T47D (cell line): ENCODE results near the gene GMDS.

Source experiments
- DNase-seq, 2 experiments: peaks; one replicate each; pipeline versions ENCODE4 v3.0.0 to v3.0.0-alpha.2; 2011 to 2012; ENCODE audit warnings: low read depth in 1 of 2, low spot score in 1 of 2
- JUND ChIP-seq: IDR thresholded peaks from 2 replicates; pipeline ENCODE4 v1.6.1; 2012; ENCODE audit warnings: low read depth
- in situ Hi-C: cut with HindIII; loops from 2 replicates; pipeline ENCODE4 v1.10.0; 2016; ENCODE audit warnings: low sequenced_read_pairs, low pct_unique_long_range_greater_than_20kb

Gene GMDS

GRCh38 chr6:2245103-2245876, at the start of gene GMDS:
TSS of gene GMDS (minus strand) at chr6:2245605.
- in situ Hi-C loops, result no loop called here
- DNase-seq, result peak; percentile 93 to 95
- no peak for TF ChIP-seq JUND

GRCh38 chr6:2285510-2285909, 40.1 kb upstream of the GMDS start:
- no peak for DNase-seq
- no peak for TF ChIP-seq JUND
- in situ Hi-C loops, result no loop called here

DNA sequence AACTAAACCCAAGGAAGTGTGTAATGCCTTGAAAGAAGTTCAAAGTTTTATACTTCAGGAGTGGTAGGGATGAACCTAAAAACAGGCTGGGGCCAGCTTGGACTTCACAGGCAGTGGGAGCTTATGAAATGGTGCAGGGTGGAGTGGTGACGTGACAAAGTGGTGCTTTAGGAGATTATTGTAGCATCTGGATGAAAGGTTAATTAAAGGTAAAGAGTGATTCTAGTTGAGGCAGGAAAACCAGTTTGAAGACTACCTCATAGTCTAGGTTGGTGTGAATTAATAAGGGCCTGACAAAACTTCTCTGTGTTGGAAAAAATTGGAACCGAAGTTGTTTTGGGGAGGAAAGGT, 30.5 kb upstream of the GMDS start:
- TF ChIP-seq JUND, result no peak
- in situ Hi-C loops, result no loop called here
- DNase-seq, result no peak

DNA sequence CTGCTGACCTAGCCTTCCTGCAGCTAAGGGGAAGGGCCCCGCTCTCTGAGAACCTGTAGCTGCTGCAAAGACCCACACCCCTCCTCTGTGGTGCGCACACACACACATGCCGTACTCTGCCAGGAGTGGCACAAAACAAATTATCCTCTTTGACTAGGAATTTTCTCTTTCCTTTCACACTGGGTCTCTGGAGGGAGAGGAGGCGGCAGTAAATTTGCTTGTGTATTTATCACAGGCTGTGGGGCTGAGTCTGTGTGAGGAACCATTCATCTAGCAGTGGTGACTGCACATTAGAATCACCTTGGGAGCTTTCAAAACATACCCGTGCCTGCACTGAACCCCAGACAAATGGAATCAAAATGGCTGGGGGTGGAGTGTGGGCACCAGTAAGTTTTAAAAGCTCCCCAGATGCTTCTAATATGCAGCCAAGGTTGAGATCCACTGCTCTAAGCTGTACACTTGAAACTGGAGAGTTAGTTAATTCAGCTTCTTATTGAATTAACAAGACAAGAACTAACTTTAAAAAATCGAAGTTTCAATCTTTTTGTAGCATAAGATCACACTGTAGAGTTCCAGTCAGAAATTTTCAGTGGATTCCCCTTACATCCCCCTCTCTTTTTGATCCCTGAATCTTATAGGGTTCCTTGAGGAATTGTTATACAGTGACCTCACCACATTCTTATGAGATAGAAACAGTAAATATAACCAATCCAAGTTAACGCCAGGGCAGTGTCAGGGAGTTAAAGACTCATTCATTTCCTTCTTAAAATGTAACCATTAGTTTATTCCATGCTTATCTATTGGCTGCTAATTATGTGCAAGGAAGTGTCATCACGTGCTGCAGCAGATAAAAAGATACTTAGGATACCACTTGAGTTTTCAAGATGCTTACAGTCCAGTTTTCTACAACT, 29.8 kb upstream of the GMDS start:
- peak; percentile 22; the same call in 1 of the 2 replicates for TF ChIP-seq JUND
- peak; percentile 33 to 42 for DNase-seq
- in situ Hi-C loops, result no loop called here

- in situ Hi-C loops, result no loop called here
- DNase-seq, result no peak
- TF ChIP-seq JUND, result no peak
These were observed 27.3 kb upstream of the GMDS start for GRCh38 chr6:2272696-2273095.

DNA sequence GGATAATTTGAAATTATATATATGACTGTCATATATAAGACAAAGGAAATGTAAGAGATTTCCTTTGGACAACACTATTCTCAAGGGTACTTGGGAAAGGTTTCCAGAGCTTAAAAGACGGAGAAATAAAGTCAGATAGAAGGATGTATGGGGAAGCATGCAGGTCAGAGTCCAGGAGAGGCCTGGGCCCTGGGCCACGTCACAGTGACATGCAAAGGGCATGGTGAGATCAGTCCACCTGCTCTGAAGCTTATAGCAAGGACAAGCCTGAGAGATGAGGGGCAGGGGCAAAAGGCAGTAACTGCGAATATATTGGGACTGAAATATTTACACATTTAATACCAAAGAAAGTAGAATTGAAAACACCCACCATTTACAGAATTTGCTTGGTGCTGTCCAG, 24.6 kb upstream of the GMDS start:
- no peak for TF ChIP-seq JUND
- DNase-seq, result no peak

GRCh38 chr6:2266841-2267240, 21.4 kb upstream of the GMDS start:
- in situ Hi-C loops, result no loop called here
- DNase-seq, result no peak
- no peak for TF ChIP-seq JUND

More for the DNA sequence above, 24.6 kb upstream of the GMDS start:
- in situ Hi-C loops, result no loop called here

DNA sequence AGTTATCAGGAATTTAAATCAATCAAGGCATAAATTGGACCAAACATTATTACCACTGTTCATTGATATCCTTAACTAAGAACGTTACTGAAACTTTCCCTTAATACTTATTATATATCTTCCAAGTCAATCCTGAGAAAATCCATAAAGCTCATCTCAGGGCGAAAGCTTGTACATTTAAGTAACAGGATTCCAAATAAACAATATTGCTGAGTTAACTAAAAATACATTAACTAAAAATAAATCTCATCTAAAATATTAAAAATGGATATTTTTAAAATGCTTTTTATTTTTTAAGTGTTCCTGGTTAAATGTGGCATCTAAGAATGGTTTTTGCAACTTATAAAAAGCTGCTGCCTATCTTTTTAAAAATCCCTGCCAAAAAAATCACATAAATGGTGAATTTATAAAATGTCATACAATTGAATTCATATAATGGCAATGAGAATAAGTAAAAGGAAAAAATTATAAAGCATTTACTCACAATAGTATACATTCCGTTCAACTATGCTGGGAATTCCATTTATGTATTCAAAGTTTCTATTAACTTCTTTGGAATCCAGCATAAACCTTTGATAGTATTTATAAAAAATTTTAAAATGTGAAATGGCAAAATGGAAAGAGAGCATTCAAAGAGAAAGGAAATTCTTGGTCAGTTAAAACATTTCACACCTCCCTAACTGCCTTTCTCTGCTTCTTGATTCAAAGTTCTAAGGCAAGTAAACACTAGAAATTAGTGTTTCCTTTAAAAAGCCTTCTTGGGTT, 20.8 kb upstream of the GMDS start:
- TF ChIP-seq JUND, result no peak
- no peak for DNase-seq
- in situ Hi-C loops, result no loop called here

DNA sequence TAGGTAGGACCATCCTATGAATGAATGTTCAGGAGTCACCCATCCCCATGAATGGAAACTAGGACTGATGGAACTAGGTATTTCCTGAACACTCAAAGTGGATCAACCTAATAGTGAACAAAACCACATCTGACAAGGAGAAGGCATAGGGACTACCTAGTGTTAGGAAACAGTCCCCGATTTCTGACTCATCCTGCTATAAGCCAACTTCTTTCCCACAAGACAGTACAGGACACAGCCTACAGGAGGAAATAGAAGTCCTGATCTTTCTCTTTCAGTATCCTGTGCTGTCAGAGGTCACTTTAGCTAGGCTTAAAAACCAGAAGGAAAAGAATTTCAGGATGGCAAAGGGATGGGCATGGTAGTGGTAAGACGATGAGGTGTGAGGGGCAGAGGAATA, 19.5 kb upstream of the GMDS start:
- no peak for DNase-seq
- no peak for TF ChIP-seq JUND
- in situ Hi-C loops, result no loop called here

- no peak for DNase-seq
- TF ChIP-seq JUND, result no peak
- in situ Hi-C loops, result no loop called here
These were observed 18.5 kb upstream of the GMDS start for GRCh38 chr6:2263896-2264295.

- in situ Hi-C loops, result no loop called here
- TF ChIP-seq JUND, result no peak
- no peak for DNase-seq
These were observed 14.2 kb upstream of the GMDS start for GRCh38 chr6:2259574-2259973.

DNA sequence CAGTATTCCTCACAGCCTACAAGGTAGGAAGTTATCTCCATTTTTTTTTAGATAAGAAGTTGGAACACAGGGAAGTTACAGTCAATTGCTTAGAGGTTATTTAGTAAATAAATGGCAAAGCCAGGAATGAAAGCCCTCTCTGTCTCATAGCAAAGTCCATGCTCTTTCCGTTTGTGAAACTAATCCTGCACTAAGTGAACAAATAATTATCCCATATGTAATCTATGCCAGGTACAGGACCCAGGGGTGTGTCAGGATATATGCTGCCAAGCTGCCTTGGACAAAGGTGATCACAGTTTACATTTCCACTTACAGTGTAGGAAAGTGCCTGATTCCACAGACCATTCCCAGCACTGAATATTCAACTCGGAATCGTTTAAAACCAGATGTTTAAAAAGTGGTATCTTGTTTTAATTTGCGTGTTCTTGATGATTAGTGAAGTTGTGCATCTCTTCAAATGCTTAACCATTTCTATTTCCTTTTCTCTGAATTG, 13.6 kb upstream of the GMDS start:
- DNase-seq, result no peak
- no peak for TF ChIP-seq JUND
- in situ Hi-C loops, result no loop called here
